SK-N-SH (cell line): ENCODE measurements around the gene SLC25A26. TPM values are rescaled to one million over a fixed set of nuclear protein-coding genes. Genes with fewer than 3 reads are reported as not detected.

ENCODE experiments used
- CTCF ChIA-PET: fragments of 300-600, 350-600 bp; formaldehyde crosslinking; extraction: SDS; loops from one replicate; lab custom pipeline; 2021; lab: Yijun Ruan, JAX
- POLR2A ChIA-PET: fragments of 350-600 bp; sonication (Branson Sonifier 250); formaldehyde crosslinking; extraction: SDS; loops from one replicate; lab custom pipeline; 2020; ENCODE audit warnings: antibody characterized with exemption, inconsistent platforms; lab: Yijun Ruan, JAX
- DNase-seq: peaks from one replicate; pipeline ENCODE4 v3.0.0; 2012
- H2AFZ ChIP-seq: fragments of 200-600 bp; sonication (generic); 2 replicates; pipeline ENCODE4 v1.8.1; 2016; ENCODE audit warnings: antibody characterized with exemption, mild to moderate bottlenecking, low read depth
- H3F3A ChIP-seq: fragments of 200-600 bp; sonication (generic); replicated peaks from 2 replicates; pipeline ENCODE3; 2016; ENCODE audit warnings: antibody characterized with exemption, mild to moderate bottlenecking; ENCODE audit not compliant: insufficient read depth
- H3K27ac ChIP-seq, 2 experiments: fragments of 200-500 bp in 1 of 2; fragments of 200-600 bp in 1 of 2; sonication (Bioruptor generic) in 1 of 2; sonication (generic), shearing (Covaris generic) in 1 of 2; 2 replicates each; pipeline versions ENCODE4 v1.5.1 to v1.6.1; 2014 to 2016; ENCODE audit warnings: low read depth in 2 of 2, inconsistent platforms in 1 of 2, low read length in 1 of 2, mild to moderate bottlenecking in 1 of 2, mixed read lengths in 1 of 2
- H3K27me3 ChIP-seq: fragments of 200-600 bp; sonication (generic), shearing (Covaris generic); 2 replicates; pipeline ENCODE4 v1.6.1; 2016; ENCODE audit warnings: mixed run types; ENCODE audit not compliant: insufficient read depth
- H3K36me3 ChIP-seq, 2 experiments: fragments of 200-500 bp in 1 of 2; fragments of 200-600 bp in 1 of 2; sonication (Bioruptor generic) in 1 of 2; sonication (generic) in 1 of 2; replicated peaks in 1 of 2; 2 replicates each; pipeline versions ENCODE3 to v1.5.1; 2014 to 2016; ENCODE audit warnings: low read length in 1 of 2, mild to moderate bottlenecking in 1 of 2; ENCODE audit not compliant: insufficient read depth in 2 of 2, control insufficient read depth in 1 of 2
- H3K4me1 ChIP-seq, 2 experiments: fragments of 200-500 bp in 1 of 2; fragments of 200-600 bp in 1 of 2; sonication (Bioruptor generic) in 1 of 2; sonication (generic), shearing (Covaris generic) in 1 of 2; 2 replicates each; pipeline versions ENCODE4 v1.5.1 to v1.6.1; 2014 to 2016; ENCODE audit warnings: low read depth in 1 of 2, low read length in 1 of 2, mixed run types in 1 of 2; ENCODE audit not compliant: insufficient read depth in 2 of 2, control insufficient read depth in 1 of 2
- H3K4me2 ChIP-seq: fragments of 200-600 bp; sonication (generic), shearing (Covaris generic); 2 replicates; pipeline ENCODE4 v1.6.1; 2017; ENCODE audit warnings: mixed run types
- H3K4me3 ChIP-seq, 2 experiments: fragments of 200-500 bp in 1 of 2; fragments of 200-600 bp in 1 of 2; sonication (Bioruptor generic) in 1 of 2; sonication (generic), shearing (Covaris generic) in 1 of 2; 2 replicates each; pipeline versions ENCODE4 v1.5.1 to v1.8.1; 2014 to 2016; ENCODE audit warnings: low read depth in 2 of 2, inconsistent platforms in 1 of 2, low read length in 1 of 2, mild to moderate bottlenecking in 1 of 2, mixed read lengths in 1 of 2, moderate library complexity in 1 of 2
- H3K79me2 ChIP-seq: fragments of 200-600 bp; sonication (generic); 2 replicates; pipeline ENCODE4 v1.8.1; 2017; ENCODE audit warnings: mild to moderate bottlenecking; ENCODE audit not compliant: insufficient read depth
- H3K9ac ChIP-seq: fragments of 200-600 bp; sonication (generic); 2 replicates; pipeline ENCODE4 v1.6.1; 2017; ENCODE audit warnings: mixed run types
- H3K9me2 ChIP-seq: fragments of 200-600 bp; sonication (generic); 2 replicates; pipeline ENCODE4 v1.6.1; 2017; ENCODE audit warnings: mixed run types
- H3K9me3 ChIP-seq: fragments of 200-600 bp; sonication (generic); 2 replicates; pipeline ENCODE4 v1.6.1; 2017; ENCODE audit warnings: mixed run types, mild to moderate bottlenecking, moderate library complexity
- H4K20me1 ChIP-seq: fragments of 200-600 bp; sonication (generic); 2 replicates; pipeline ENCODE4 v1.6.1; 2017; ENCODE audit warnings: mild to moderate bottlenecking, mixed run types; ENCODE audit not compliant: insufficient read depth
- CHD2 ChIP-seq: fragments of 150-350 bp; IDR thresholded peaks from 2 replicates; pipeline ENCODE4 v1.6.1; 2018; ENCODE audit warnings: low read length; ENCODE audit not compliant: partially characterized antibody
- MXI1 ChIP-seq: IDR thresholded peaks from 2 replicates; pipeline ENCODE4 v1.6.1; 2012; ENCODE audit warnings: mild to moderate bottlenecking, low read depth, low read length, improper control_type of control experiment
- WGBS: methylation state at CpG from one replicate; pipeline ENCODE4 v1.1.6; 2017; ENCODE audit warnings: low lambda C conversion rate; 5-methylcytosine and 5-hydroxymethylcytosine counted together
- polyA plus RNA-seq, 3 experiments: library from polyadenylated mRNA; depleted of rRNA; stranded (reverse); fragments of >200 nt; gene quantifications; 2 replicates each; pipeline ENCODE4 v1.2.3, GENCODE V29; 2012
- small RNA-seq, 7 experiments: library from RNA; depleted of rRNA; stranded (forward); fragments of <200 nt; gene quantifications; one replicate each; pipeline ENCODE3, GENCODE V24; 2012

Gene SLC25A26
- polyA plus RNA-seq, 1 of the 3 experiments (the other 2 are of a cell fraction) = 31.8 TPM

- DNase-seq = no peak
- Histone ChIP-seq H3K36me3 (no peaks in the 10 kb centered on the region), H2AFZ (no peak overlapping the region), H4K20me1 (no peaks in the 10 kb centered on the region), H3K4me1 (peaks cover 10 to 15% of the 10 kb centered on the region in 2 experiments), H3K9me3 (no peaks in the 10 kb centered on the region), H3K4me3 (no peak overlapping the region), H3K4me2 (peak overlapping the region; percentile 51; the same call in 1 of the 2 replicates), H3K9ac (no peak overlapping the region), H3K79me2 (no peaks in the 10 kb centered on the region), H3K27ac (peak overlapping the region; percentile 64 to 83), H3F3A (no peaks in the 10 kb centered on the region)
- 77% methylated on average over 5 of the region's 5 CpGs for WGBS
- POLR2A ChIA-PET = no interaction called here
- TF ChIP-seq CHD2 (no peak), MXI1 (peak; percentile 38; the same call in 1 of the 2 replicates)
- TF ChIP-seq, all 33 proteins: peak for 1
- CTCF ChIA-PET = interaction anchor here (0.8 to 1.4 kb wide), 5 partner anchors 18 to 151 kb away, joined by 3 to 5 read pairs (median 3); no protein-coding TSS in a partner anchor
- no peaks in the 10 kb centered on the region for H3K9me2 ChIP-seq
- H3K27me3 ChIP-seq = no peaks in the 10 kb centered on the region
Measured at GRCh38 chr3:66427951-66428474, 207.2 kb downstream of the SLC25A26 start.

Small RNA genes lying within 50 kb of the gene (small RNA-seq; reads per million reads assigned to genes)
- 0 reads per million in 7 experiments for gene RN7SL482P
- 0 reads per million in 7 experiments for gene RNU6-787P

Other genes starting within 250 kb of the SLC25A26 start
- 10.3 and 11.1 TPM in 2 replicates for gene MAGI1, start 182.1 kb upstream of the SLC25A26 start, polyA plus RNA-seq (2012; rRNA removed)